ENCODE data around the gene ITGB2.
A peak's percentile ranks its signal among the peaks of the same experiment; 100 is the strongest.

The ITGB2 gene

DNA sequence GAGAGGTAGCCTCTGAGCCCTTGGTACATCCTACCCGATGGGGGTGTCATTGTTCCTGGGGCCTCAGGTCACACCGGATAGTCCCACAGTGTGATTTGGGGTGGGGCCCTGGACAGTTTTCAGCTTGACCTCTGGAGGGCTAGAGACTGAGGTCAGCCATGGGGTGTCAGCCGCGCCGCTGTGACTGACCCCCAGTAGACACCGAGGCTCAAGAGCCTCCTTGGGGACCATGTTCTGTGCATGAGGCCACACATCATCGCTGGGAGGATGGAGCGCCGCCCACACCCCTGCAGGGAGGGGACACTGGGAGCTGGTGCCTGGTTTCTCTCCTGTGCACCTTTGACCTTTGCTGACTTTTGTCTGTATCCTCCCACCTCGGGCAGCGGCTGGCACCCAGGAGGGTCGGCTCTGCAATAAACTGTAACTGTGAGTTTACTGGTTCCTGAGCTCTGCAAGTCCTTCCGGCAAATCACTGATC is 22.6 kb downstream of the ITGB2 start:
- DNase-seq = no peak
- Histone ChIP-seq H3K4me2 (ENCODE audit: low read length) (no peak overlapping the region), H4K12ac (ENCODE audit: low read depth, low read length) (no peak overlapping the region), H3K4me3 (ENCODE audit: low read depth, low read length) (no peak overlapping the region), H3K23ac (ENCODE audit: low read length) (no peak overlapping the region), H2BK120ac (ENCODE audit: insufficient read depth, low read length, poor library complexity) (no peak overlapping the region), H3K27me3 (ENCODE audit: insufficient read depth, low read length) (no peaks in the 10 kb centered on the region), H2AK5ac (ENCODE audit: low read length) (no peak overlapping the region), H3K79me2 (ENCODE audit: control insufficient read depth, insufficient read depth, low read length, poor library complexity) (no peaks in the 10 kb centered on the region), H2BK12ac (ENCODE audit: low read length) (no peak overlapping the region), H3K14ac (ENCODE audit: low read length) (no peak overlapping the region), H3K27ac (ENCODE audit: low read depth, low read length) (no peak overlapping the region), H4K8ac (ENCODE audit: low read depth, low read length) (no peak overlapping the region), H3K79me1 (ENCODE audit: low read length) (no peaks in the 10 kb centered on the region), H3K18ac (ENCODE audit: low read length) (no peak overlapping the region), H2BK5ac (ENCODE audit: low read depth, low read length, poor library complexity) (no peak overlapping the region), H3K9ac (ENCODE audit: low read length) (no peak overlapping the region), H3K36me3 (ENCODE audit: control insufficient read depth in 1 of 2, insufficient read depth in 2 of 2, low read length in 2 of 2) (no peaks in the 10 kb centered on the region), H4K91ac (ENCODE audit: low read depth, low read length) (no peak overlapping the region), H3K9me3 (ENCODE audit: insufficient read depth, low read depth, low read length) (peaks cover 13% of the 10 kb centered on the region), H3K4me1 (ENCODE audit: control insufficient read depth in 1 of 2, insufficient read depth in 2 of 2, low read length in 2 of 2) (peaks cover 4 to 6% of the 10 kb centered on the region in 2 experiments), H3K4ac (ENCODE audit: low read depth, low read length) (no peak overlapping the region), H2AFZ (ENCODE audit: insufficient read depth, low read length, poor library complexity) (no peak overlapping the region)
- no CpG with 5 or more reads among the region's 13 CpGs for WGBS (ENCODE audit: extremely low coverage, insufficient coverage, insufficient read length)

DNA sequence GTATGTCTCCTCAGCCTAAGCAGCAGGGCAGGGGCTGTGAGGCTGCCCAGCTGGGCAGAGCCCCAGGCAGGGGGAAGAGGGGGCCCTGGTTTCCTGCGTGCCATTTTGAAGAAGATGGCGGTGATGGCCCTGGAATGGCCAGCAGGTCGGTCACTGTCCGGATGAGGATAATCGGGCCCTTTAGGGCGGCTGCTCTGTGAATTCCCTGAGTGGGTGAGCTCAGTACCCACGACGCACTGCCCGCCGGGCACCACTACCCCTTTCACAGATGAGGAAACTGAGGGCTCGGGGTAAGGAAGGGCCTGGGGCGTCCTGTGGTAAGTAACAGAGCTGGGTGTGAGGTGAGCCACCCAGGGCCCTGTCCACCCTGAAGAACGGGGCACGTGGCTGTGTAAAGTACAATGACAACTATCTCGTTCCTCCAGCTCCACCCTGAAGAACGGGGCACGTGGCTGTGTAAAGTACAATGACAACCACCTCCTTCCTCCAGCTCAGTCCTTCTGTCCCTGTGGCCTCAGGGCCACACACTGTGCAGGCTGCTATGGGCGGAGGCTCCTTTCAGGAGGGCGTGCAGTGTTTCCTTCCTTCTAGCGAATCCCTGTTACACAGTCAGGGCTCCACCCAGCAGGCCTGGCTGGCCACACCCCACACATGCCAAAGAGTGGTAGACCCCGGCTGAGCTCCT is 23.2 kb downstream of the ITGB2 start:
- H3K79me2 ChIP-seq (ENCODE audit: control insufficient read depth, insufficient read depth, low read length, poor library complexity) = no peaks in the 10 kb centered on the region
- WGBS (ENCODE audit: extremely low coverage, insufficient coverage, insufficient read length) = no CpG with 5 or more reads among the region's 21 CpGs
- H3K23ac ChIP-seq (ENCODE audit: low read length) = no peak overlapping the region
- H3K9me3 ChIP-seq (ENCODE audit: insufficient read depth, low read depth, low read length) = peaks cover 9% of the 10 kb centered on the region
- DNase-seq = peak in 1 of 2 donors; percentile 18
- no peak overlapping the region for H3K27ac ChIP-seq (ENCODE audit: low read depth, low read length)
- no peaks in the 10 kb centered on the region for H3K27me3 ChIP-seq (ENCODE audit: insufficient read depth, low read length)
- no peak overlapping the region for H2AFZ ChIP-seq (ENCODE audit: insufficient read depth, low read length, poor library complexity)
- no peak overlapping the region for H2BK5ac ChIP-seq (ENCODE audit: low read depth, low read length, poor library complexity)
- H3K4ac ChIP-seq (ENCODE audit: low read depth, low read length) = no peak overlapping the region
- H2BK12ac ChIP-seq (ENCODE audit: low read length) = no peak overlapping the region
- no peak overlapping the region for H2AK5ac ChIP-seq (ENCODE audit: low read length)
- no peak overlapping the region for H4K12ac ChIP-seq (ENCODE audit: low read depth, low read length)
- no peak overlapping the region for H4K91ac ChIP-seq (ENCODE audit: low read depth, low read length)
- H3K4me2 ChIP-seq (ENCODE audit: low read length) = no peak overlapping the region
- H3K4me3 ChIP-seq (ENCODE audit: low read depth, low read length) = no peak overlapping the region
- H4K8ac ChIP-seq (ENCODE audit: low read depth, low read length) = no peak overlapping the region
- no peaks in the 10 kb centered on the region for H3K79me1 ChIP-seq (ENCODE audit: low read length)
- H2BK120ac ChIP-seq (ENCODE audit: insufficient read depth, low read length, poor library complexity) = no peak overlapping the region
- H3K9ac ChIP-seq (ENCODE audit: low read length) = no peak overlapping the region
- H3K4me1 ChIP-seq (ENCODE audit: control insufficient read depth in 1 of 2, insufficient read depth in 2 of 2, low read length in 2 of 2) = peaks cover 4 to 6% of the 10 kb centered on the region in 2 experiments
- no peak overlapping the region for H3K14ac ChIP-seq (ENCODE audit: low read length)
- H3K18ac ChIP-seq (ENCODE audit: low read length) = no peak overlapping the region
- H3K36me3 ChIP-seq (ENCODE audit: control insufficient read depth in 1 of 2, insufficient read depth in 2 of 2, low read length in 2 of 2) = no peaks in the 10 kb centered on the region

- H3K14ac ChIP-seq (ENCODE audit: low read length) = no peak overlapping the region
- peaks cover 3 to 6% of the 10 kb centered on the region in 2 experiments for H3K4me1 ChIP-seq (ENCODE audit: control insufficient read depth in 1 of 2, insufficient read depth in 2 of 2, low read length in 2 of 2)
- H3K36me3 ChIP-seq (ENCODE audit: control insufficient read depth in 1 of 2, insufficient read depth in 2 of 2, low read length in 2 of 2) = no peaks in the 10 kb centered on the region
- no peak for DNase-seq
- H4K12ac ChIP-seq (ENCODE audit: low read depth, low read length) = no peak overlapping the region
- no peak overlapping the region for H3K23ac ChIP-seq (ENCODE audit: low read length)
- H4K8ac ChIP-seq (ENCODE audit: low read depth, low read length) = no peak overlapping the region
- no peak overlapping the region for H3K9ac ChIP-seq (ENCODE audit: low read length)
- no peak overlapping the region for H2BK5ac ChIP-seq (ENCODE audit: low read depth, low read length, poor library complexity)
- WGBS (ENCODE audit: extremely low coverage, insufficient coverage, insufficient read length) = no CpG with 5 or more reads among the region's 25 CpGs
- no peak overlapping the region for H3K27ac ChIP-seq (ENCODE audit: low read depth, low read length)
- no peak overlapping the region for H2AK5ac ChIP-seq (ENCODE audit: low read length)
- H3K79me1 ChIP-seq (ENCODE audit: low read length) = no peaks in the 10 kb centered on the region
- no peak overlapping the region for H3K4me3 ChIP-seq (ENCODE audit: low read depth, low read length)
- no peaks in the 10 kb centered on the region for H3K79me2 ChIP-seq (ENCODE audit: control insufficient read depth, insufficient read depth, low read length, poor library complexity)
- no peak overlapping the region for H3K4me2 ChIP-seq (ENCODE audit: low read length)
- H3K18ac ChIP-seq (ENCODE audit: low read length) = no peak overlapping the region
- H2BK120ac ChIP-seq (ENCODE audit: insufficient read depth, low read length, poor library complexity) = no peak overlapping the region
- H3K27me3 ChIP-seq (ENCODE audit: insufficient read depth, low read length) = no peaks in the 10 kb centered on the region
- H2BK12ac ChIP-seq (ENCODE audit: low read length) = no peak overlapping the region
- H3K4ac ChIP-seq (ENCODE audit: low read depth, low read length) = no peak overlapping the region
- no peak overlapping the region for H2AFZ ChIP-seq (ENCODE audit: insufficient read depth, low read length, poor library complexity)
- H3K9me3 ChIP-seq (ENCODE audit: insufficient read depth, low read depth, low read length) = peaks cover 3% of the 10 kb centered on the region
- no peak overlapping the region for H4K91ac ChIP-seq (ENCODE audit: low read depth, low read length)
Observed at GRCh38 chr21:44896561-44897286, 24.0 kb downstream of the ITGB2 start.

DNA sequence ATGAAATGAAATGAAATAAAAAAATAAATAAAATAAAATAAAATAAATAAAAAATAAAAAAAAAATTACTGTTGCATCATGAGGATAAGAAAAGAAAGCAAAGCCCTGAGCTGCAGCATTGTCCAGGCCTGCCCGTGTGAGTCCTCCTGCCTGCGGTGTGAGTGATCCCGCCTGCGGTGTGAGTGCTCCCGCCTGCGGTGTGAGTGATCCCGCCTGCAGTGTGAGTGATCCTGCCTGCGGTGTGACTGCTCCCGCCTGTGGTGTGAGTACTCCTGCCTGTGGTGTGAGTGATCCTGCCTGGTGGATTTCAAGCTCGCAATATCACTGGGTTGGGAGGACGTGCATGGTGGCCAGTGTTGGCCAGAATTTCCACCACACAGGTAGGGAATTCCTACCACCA is 24.8 kb downstream of the ITGB2 start:
- Histone ChIP-seq H3K4me2 (ENCODE audit: low read length) (no peak overlapping the region), H3K23ac (ENCODE audit: low read length) (no peak overlapping the region), H3K27ac (ENCODE audit: low read depth, low read length) (no peak overlapping the region), H3K9ac (ENCODE audit: low read length) (no peak overlapping the region), H3K18ac (ENCODE audit: low read length) (no peak overlapping the region), H4K12ac (ENCODE audit: low read depth, low read length) (no peak overlapping the region), H3K36me3 (ENCODE audit: control insufficient read depth in 1 of 2, insufficient read depth in 2 of 2, low read length in 2 of 2) (no peaks in the 10 kb centered on the region), H3K9me3 (ENCODE audit: insufficient read depth, low read depth, low read length) (peaks cover 2% of the 10 kb centered on the region), H3K4me3 (ENCODE audit: low read depth, low read length) (no peak overlapping the region), H3K14ac (ENCODE audit: low read length) (no peak overlapping the region), H3K79me1 (ENCODE audit: low read length) (no peaks in the 10 kb centered on the region), H3K27me3 (ENCODE audit: insufficient read depth, low read length) (no peaks in the 10 kb centered on the region), H3K4ac (ENCODE audit: low read depth, low read length) (no peak overlapping the region), H2BK5ac (ENCODE audit: low read depth, low read length, poor library complexity) (no peak overlapping the region), H3K4me1 (ENCODE audit: control insufficient read depth in 1 of 2, insufficient read depth in 2 of 2, low read length in 2 of 2) (no peaks in the 10 kb centered on the region), H2AK5ac (ENCODE audit: low read length) (no peak overlapping the region), H4K8ac (ENCODE audit: low read depth, low read length) (no peak overlapping the region), H2BK12ac (ENCODE audit: low read length) (no peak overlapping the region), H3K79me2 (ENCODE audit: control insufficient read depth, insufficient read depth, low read length, poor library complexity) (no peaks in the 10 kb centered on the region), H4K91ac (ENCODE audit: low read depth, low read length) (no peak overlapping the region), H2BK120ac (ENCODE audit: insufficient read depth, low read length, poor library complexity) (no peak overlapping the region), H2AFZ (ENCODE audit: insufficient read depth, low read length, poor library complexity) (no peak overlapping the region)
- no peak for DNase-seq
- no CpG with 5 or more reads among the region's 11 CpGs for WGBS (ENCODE audit: extremely low coverage, insufficient coverage, insufficient read length)
